GM19043 (cell line): ENCODE data around the gene STAMBPL1.
"Not testable (repeated sequence)": the region's sequence is repeated elsewhere in the genome, so short reads cannot be mapped to it uniquely, and the experiment has no call there.

Source experiments
- ATAC-seq: cut with Tn5 transposase; IDR thresholded peaks from one replicate; pipeline ENCODE4 v1.9.1; 2021; ENCODE audit warnings: low read depth; ENCODE audit not compliant: unreplicated experiment

The STAMBPL1 gene

DNA sequence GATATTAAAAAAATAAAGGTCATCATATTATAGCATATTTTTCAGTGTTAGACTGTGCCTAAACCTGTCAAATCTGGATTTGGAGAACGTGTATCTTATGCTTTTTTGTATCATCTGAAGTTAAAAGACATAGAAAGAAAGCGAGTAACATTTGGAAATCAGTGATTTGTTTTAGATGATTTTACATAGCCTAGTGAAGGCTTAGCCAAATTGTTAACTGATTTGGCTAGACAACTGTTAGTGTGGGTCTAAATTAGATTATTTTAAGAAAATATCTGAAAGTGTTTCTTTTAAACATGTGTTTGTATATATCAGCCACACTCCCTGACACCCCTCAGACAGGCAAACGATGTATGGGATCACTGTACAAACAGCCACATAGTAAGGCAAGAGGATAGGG is 36.9 kb downstream of the STAMBPL1 start:
- no peak for ATAC-seq

DNA sequence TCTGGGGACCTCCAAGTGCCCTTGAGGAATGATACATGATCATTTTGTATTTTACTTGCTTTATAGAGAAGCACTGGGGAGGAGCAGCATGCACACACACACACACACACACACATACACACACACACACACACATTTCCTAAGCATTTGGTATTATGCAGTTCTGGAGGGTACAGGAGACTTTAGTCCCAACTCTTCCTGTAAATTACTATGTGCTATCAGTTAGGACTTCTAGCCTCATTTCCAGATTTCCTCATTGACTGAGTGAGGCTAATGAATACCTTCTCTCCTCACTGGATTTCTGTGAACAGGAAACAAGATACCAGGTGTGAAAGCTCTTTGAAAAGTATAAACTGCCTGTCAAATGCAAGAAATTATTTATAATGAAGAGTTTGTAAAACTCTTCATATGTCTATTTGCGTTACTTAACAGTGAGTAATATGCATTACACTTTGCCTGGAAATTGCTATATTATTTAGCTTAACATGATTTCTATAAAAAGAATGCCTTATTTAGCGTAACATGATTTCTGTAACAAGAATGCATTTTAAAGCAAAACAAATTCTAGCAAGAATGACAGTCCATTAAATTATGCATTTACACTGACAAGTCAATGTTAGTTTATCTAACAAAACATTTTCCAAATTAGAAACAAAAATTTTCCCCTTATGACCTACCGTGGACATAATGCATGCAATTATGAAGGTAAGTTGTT is 38.3 kb downstream of the STAMBPL1 start:
- ATAC-seq = no peak

DNA sequence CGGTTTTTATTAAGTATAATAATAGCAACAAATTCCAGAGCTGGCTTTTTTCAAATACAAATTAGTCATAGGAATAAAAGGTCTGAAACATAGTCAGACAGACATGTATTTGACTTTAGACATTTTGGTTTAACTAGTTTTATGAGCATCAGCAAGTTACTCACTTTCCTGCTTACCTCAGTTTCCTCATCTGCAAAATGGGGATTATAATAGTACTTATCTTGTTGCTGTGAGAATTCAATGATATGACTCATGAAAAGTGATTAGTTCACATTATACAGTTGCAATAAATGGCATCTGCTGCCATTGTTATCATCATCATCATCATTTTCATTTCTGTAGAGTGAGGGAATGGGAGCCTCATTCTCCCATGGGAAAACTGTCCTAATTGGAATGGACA is 39.0 kb downstream of the STAMBPL1 start:
- no peak for ATAC-seq

DNA sequence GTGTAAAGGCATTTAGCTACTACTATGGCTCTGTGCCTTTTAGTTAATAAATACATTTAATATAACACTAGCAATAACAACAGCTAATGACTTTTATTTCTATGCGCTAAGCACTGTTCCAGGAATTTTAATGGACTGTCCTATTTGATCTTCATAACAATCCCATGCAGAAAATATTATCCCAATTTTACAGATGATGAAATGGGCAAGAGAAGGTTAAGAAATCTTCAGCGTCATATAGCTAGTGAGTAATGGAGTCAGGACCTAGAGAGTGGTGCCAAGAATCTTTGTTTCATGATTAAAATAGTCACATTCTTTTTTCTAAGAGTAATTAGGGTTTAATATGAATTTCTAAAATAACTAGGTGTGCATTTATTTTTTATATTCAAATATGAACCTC is 40.2 kb downstream of the STAMBPL1 start:
- no peak for ATAC-seq

DNA sequence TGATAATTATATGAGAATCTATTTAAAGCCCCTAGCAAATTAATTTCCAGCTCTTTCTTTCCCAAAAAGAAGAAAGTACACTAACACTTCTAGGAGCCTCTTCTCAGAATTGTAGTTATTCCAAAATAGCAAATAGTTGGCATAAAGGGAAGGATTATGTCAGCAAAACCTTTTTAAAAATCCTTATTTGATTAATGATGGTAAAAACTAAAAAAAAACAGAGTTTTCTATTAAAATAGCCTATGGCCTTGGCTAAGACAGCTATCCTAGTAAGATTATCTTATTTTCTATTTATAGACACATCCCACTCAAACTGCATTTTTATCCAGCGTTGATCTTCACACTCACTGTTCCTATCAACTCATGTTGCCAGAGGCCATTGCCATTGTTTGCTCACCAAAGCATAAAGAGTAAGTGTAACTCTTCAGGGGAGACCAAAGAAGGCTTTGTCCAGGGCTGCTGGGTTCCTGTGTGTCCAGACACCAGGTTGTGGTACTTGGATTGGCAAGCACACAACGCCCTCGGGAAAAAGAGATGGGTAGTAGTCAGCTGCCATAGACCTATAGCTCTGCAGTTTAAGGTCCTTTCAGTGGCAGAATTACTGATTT is 41.0 kb downstream of the STAMBPL1 start:
- no peak for ATAC-seq

DNA sequence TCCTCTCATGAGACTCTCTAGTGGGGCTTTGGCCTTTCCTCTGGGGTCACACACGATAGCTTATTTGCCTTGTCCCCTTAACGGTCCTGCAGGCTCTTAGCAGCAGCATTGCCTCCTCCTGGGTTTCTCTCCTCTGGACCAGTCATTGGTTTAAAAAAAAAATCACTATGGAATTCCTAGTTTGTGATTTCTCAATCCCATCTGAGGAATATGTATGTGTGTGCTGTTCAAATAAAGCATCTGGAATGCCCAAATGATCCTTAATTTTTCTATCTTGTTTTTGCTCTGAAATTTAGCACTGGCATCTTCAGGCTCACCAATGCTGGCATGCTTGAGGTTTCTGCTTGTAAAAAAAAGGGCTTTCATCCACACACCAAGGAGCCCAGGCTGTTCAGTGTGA is 42.0 kb downstream of the STAMBPL1 start:
- no peak for ATAC-seq

DNA sequence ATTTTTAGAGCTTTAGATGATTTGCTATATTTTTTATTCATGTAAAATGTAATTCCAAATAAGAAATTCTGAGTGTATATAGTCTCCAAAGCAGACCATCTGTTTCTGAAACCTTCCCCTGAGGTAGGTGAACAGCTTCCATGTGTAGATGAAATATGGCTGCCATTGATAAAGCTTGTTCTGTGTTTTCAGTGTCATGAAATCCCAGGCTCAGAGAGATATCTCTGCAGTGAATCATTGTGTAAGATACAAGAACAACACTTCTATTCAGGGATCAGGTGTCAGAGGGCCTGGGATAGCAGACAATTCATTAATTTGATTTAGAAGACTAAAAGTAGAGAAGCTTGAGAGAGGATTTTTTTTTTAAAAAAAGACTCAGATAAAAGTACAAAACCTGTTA is 43.5 kb downstream of the STAMBPL1 start:
- no peak for ATAC-seq

DNA sequence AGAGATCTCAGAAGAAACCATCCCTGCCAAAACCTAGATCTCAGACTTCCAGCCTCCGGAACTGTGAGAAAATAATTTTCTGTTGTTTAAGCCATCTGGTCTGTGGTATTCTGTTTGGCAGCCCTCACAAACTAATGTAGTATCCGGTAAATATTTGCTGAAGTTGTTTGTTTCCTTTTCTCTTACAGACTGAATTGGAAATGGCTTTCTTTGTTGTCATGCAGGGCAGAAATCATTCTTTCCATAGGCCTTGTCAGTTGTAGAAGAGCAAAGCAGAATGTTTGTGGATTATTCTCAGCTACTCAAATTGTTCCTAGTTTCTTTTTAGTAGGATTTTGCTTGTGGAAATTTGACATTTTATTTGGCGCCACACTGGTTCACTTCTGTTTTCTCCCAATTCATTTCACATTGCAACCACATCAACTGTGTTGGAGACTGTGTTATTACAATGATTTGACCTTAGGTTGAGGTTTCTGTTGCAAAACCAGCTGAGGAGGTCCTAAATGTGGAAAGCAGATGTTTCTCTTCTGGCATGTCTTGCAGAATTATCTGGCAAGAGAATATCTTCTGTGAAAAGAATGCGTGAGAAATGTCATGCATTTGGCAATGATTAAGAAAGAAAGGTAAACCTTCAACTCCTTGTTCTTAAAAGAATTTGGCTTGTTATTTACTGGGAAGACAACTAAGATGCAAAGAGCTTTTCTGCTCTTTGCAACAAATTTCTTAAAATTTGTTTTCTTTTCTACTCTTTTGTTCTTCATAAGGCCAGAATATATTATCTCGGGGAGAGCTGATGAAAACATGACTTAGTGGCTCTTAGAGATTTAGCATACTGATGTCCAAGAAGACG is 46.7 kb downstream of the STAMBPL1 start:
- ATAC-seq = no peak

DNA sequence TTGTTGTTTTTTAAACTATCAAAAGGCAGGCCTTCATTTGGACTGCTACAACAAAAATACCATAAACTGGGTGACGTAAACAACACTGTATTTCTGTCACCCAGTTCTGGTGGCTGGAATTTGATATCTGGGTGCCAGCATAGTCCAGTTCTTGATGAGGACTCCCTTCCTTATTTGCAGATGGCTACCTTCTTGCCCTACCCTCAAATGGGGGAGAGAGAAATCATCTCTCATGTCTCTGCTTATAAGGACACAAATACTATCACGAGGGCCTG is 47.3 kb downstream of the STAMBPL1 start:
- ATAC-seq = no peak

DNA sequence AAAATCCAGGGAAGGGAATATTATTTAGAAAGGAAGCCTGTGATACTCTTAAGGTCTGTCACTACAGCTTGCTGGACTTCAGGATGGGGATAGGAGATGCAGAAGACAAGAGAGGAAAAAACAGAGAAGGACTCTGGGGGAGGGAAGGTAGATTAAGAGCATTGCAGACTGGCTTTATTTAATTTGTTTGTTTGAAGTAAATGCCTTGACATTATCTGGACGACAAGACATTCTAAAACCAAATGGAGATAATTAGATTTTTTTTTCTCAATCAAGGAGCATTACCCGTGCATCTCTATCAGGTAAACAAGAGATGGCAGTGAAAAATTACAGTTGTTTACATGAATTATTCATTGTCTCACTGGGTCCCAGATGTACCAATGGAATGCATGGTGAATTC is 48.2 kb downstream of the STAMBPL1 start:
- ATAC-seq = no peak

DNA sequence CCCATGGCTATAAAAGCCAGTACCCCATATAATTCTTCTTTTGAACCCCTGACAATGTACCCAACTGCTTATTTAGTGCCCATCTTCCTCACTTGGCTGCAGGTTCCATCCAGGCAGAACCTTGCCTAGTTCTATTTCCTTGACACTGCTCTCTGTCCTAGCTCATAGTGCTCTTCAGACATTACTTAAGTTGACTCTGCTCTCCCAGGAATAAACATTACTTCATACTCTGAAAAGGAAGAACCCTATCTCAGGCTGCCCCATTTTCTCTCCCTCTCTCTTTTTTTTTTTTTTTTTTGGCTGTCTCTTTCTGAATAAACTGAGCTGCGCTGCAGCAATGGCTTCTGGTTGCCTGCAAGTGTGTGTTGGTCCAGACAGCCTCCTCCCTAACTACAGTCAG is 51.5 kb downstream of the STAMBPL1 start:
- no peak for ATAC-seq

DNA sequence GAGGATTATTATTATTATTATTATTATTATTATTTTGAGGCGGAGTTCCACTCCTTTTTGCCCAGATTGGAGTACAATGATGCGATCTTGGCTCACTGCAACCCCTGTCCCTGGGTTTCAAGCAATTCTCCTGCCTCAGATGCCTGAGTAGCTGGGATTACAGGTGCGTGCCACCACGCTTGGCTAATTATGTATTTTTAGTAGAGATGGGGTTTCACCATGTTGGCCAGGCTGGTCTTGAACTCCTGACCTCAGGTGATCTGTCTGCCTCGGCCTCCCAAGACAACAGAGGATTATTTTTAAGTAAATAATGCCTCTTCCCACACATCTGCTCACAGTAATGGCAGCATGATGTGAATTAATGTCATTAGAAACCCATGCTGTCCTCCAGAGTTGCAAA is 52.0 kb downstream of the STAMBPL1 start:
- ATAC-seq = not testable (repeated sequence)

DNA sequence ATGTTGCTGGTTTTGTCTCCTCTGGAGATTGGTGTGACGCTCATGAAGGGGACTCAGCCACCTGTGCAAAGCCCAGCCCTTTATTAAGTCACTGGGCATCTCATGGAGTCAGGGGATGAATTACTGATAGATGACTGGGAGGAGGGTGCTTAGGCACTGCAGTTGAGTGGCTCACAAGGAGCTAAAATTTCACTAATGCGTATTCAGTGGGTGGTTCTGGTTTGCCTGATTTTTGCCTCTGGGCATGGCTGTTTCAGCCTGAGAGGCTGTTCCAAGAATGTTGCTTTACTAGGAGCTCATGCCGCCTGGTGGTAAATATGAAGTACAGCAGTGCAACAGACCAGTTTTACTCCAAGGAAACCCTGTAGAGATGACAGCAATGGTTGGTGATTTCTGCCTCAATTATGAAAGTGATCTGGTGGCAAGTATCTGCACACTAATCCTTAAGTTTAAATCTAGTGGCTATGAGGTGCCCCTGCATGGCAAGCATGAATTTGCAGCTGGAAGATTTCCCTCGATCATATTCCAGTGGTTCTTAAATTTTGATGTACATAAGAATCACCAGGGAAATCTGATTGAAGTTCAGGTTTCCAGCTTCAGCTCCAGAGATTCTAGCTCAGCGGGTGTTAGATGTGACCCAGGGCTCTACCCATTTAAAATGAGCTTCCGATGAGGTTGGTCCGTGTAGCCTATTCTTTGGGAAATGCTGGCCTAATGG is 52.7 kb downstream of the STAMBPL1 start:
- peak; percentile 47 for ATAC-seq

DNA sequence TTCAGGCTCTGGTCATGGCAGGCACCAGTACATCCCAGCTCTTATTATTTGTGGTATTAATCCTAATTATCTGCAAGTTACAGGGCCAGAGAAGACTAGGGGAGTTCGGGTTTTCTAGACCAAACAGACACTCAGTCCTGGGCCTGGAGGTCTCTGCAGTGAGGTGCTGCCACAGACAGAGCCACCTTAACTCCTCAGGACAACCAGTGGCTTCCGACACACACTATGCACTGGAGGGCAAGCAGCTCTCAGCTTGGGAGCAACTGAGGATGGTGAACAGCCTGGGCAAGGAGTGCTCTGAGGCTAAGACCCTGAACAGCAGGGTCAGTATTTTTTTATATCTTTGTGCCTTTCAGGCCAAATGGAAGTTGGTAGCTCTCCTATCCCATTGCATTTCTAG is 53.5 kb downstream of the STAMBPL1 start:
- no peak for ATAC-seq

DNA sequence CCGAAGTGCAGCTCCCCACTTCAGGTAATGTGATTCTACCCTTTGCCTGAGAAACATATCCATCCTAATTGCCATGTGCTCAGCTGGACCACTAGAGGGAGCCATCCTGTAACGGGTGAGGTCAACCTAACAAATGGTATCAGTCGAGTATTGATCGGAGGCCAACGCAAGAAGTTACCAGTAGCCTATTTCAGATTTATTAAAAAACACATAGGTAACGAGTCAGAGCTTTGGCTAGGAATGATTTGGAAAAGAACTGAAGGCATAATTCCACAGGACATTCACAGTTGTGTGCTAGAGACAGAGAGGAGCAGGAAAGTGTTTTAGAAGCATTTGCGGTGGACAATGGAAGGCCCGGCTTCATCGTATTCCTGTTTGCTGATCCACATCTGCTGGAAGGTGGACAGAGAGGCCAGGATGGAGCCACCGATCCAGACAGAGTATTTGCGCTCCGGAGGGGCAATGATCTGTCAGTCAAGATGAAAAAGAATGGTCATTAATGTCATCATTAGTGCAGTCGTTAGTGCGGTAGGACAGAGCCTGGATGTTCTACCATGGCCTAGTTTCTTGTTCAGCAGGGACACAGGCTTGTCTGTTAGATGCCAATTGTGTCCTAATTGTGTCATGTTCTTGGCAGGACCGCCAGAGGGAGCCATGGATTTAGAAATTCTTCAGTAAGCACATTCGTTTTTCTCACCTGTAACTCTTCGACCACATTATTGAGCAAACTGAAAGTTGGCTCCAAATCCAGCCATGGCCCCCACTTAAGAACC is 55.0 kb downstream of the STAMBPL1 start:
- ATAC-seq = no peak

DNA sequence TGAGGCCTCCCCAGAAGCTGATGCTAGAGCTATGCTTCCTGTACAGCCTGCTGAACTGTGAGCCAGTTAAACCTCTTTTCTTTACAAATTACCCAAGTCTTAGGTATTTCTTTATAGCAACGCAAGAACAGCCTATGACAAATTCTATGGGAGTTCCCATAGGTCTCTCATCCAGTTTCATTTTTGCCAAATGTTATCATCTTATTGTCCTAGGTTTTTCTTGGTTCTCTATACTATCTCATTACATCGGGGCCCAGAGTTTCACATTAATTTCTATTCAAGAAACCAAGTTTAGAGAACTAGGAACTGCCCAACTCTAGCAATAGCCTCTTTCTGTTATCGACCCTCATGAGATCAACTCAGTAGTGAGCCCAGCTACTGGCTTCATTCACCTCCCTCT is 56.6 kb downstream of the STAMBPL1 start:
- no peak for ATAC-seq

DNA sequence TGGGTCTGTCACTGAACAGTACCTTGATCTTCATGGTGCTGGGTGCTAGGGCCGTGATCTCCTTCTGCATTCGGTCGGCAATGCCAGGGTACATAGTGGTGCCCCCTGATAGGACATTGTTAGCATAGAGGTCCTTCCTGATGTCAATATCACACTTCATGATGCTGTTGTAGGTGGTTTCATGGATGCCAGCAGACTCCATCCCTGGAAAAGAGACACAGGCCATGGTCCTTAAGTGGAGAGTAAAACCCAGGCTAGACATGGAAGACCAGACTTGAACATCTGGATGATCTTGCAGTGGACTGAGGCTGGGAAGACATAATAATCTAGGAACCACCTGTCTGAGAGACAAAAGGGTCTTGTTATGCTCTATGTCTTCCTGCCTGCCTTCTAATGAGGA is 58.0 kb downstream of the STAMBPL1 start:
- ATAC-seq = no peak

DNA sequence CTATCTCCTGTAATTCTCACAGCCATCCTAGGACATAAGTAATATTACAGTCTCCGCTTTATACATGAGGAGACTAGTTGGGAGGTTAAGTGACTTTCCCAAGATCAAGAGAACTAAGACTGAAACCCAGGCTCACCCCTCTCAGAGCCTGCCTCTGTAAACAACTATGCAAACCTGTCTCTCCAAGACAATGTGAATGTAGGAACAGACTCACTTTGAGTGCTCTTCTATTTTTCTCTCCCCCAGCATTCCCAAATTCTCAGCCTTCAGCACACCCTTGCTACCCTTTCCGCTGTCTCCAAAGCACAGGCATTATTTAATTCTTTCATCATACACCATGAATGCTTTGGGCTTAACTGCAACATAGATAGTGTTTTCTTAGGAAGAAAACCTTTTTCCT is 58.9 kb downstream of the STAMBPL1 start:
- ATAC-seq = no peak

DNA sequence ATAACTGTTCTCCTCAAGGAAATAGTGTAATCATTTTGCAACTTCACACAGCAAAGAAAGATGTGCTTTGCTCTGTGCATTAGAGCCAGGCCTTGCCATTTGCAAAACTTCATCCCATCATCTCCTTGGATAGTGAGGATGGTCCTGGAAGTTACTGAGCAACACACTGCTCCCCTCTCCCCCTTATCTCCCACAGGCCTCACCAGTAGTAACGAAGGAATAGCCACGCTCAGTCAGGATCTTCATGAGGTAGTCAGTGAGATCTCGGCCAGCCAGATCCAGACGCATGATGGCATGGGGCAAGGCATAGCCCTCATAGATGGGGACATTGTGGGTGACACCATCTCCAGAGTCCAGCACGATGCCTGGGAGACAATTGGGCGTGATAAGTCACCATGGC is 61.0 kb downstream of the STAMBPL1 start:
- ATAC-seq = no peak

DNA sequence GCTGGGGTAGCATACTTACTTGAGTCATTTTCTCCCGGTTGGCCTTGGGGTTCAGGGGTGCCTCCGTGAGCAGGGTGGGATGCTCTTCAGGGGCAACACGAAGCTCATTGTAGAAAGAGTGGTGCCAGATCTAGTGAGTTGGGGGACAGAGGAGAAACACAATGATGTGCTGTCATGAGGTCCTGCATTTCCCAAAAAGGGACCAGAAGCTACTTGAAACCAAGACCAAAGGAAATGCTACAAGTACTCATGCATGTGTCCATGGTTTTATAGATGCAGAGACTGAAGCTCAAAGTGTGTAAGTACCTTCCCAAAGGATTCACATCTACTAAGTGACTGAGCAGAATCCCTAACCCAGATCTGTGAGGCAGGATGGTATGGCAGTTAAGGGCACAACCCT is 63.7 kb downstream of the STAMBPL1 start:
- ATAC-seq = no peak

DNA sequence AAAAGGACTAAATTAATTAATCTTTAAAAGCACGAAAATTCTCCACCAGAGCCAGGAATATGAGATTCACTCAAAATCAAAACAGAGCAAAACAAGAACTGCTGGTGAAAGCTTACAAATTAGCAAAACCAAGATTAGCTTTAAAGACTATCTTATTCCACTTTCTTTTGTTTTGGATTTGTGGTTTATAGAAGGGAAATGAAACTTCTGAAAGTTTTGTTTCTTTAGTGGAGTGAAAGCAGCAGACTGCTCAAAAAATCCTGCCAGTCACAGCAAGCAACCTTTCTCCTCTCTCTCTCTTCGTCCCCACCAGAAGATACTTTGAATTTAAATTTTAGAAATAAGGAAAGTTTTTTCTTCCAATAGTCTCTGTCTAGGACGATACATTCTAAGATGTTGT is 64.8 kb downstream of the STAMBPL1 start:
- ATAC-seq = peak; percentile 49
